HG02571 (cell line): ENCODE data around the gene OPN1SW.

Experiments
- ATAC-seq: cut with Tn5 transposase; IDR thresholded peaks from one replicate; pipeline ENCODE4 v1.9.1; 2021; ENCODE audit warnings: mild to moderate bottlenecking, moderate library complexity; ENCODE audit not compliant: unreplicated experiment

The OPN1SW gene

DNA sequence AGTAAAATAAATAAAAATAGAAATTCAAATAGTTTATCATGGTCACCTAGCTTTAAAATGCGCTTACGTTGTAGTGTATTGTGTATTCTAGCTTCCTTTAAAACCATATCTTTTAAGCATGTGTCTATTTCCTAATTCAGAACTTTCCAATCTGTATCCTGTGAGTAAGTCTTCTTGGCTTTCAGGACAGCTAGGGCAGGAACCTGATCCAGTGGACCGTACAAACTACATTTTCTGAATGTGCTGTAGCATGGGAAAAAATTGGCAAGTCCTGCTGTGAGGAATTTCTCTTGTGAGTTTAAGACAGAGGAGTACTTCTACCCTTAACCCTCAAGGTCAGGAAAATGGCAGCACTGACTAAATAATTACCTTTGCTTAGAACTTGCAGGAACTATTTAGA, 12.1 kb downstream of the OPN1SW start:
- no peak for ATAC-seq

DNA sequence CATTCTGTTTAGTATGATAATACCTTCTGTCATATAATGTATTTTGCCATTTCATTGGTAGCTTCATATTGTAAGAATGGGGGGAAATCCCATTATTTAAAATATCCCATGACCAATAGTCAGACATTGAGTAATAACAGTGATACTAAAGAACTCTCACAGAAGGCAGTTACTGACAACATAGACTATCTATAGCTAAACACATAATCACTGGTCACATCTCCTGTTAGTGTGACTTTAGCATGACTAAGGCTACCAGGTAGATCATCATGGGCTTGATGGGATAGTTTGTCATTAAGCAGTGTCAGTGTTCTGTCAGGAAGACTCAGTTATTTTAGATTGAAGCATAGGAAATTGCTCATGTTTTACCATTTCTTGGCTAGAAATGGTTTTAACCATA, 16.4 kb downstream of the OPN1SW start:
- no peak for ATAC-seq

- no peak for ATAC-seq
Measured at GRCh38 chr7:128758553-128758952, 17.0 kb downstream of the OPN1SW start.

GRCh38 chr7:128757203-128757602, 18.4 kb downstream of the OPN1SW start:
- no peak for ATAC-seq

DNA sequence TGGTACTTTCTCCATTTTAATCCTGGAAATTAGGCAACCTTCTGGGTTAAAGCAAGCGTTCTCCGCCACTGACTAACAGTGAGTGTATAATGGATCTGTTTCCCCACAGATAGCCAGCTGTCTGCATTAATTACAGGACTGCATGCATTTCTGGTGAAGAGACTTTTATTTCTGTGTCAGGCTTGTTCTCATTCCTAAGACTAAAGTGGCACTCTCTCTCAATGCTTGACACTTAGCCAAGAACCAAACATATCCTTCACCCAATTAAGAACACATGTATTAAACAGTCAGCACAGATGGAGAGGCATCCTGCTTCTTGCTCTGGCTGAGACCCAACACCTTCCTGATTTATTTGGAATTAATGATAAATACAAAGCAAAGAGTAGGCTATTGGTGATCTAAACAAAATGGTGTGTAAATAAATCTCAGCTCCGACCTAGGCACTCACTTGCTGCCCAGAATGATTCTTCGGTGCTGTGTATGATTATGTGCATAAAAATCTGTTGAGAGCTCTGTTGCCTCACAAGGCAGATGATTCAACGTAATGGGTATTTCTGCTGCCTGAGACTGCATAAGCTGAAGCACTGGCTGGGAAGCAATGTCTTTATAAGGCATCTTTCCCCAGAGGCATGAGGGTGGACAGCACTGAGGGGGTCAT, 19.6 kb downstream of the OPN1SW start:
- ATAC-seq = no peak

- no peak for ATAC-seq
Measured at GRCh38 chr7:128755075-128755818, 20.3 kb downstream of the OPN1SW start.

- no peak for ATAC-seq
Measured at GRCh38 chr7:128752251-128752650, 23.3 kb downstream of the OPN1SW start.

DNA sequence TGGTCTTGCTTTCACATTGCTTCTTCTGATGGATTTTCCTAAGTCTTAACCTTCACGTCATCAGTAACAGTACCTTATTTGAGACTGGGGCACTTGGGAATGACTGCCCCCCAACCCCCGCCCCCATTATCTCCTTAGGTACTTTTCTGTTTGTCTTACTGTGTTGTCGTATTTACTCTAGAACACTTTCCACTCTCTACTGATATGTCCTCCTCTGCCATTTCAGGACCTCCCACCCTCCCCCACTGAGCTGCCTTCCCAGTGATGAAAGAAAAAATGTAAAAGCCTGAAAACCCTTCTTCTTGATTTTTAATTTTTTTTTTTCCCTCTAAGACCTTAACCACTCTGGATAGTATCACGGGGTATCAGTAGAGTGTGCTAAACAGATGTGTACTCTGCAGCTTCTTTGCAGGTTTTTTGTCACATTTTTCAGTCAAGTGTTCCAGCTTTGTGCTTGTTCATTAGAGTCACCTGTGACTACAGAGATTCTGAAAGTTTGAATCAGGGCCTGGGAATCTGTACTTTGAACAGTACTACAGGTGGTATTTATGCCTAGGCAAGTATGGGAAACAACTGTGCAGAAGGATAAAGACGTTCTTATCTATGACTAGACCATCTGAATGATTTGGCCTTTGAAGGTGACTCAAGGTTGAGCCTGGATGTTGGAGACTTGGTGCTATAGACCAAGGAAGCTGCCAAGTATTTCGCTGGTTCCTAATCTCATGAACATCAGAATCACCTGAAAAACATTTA, 28.1 kb downstream of the OPN1SW start:
- no peak for ATAC-seq

DNA sequence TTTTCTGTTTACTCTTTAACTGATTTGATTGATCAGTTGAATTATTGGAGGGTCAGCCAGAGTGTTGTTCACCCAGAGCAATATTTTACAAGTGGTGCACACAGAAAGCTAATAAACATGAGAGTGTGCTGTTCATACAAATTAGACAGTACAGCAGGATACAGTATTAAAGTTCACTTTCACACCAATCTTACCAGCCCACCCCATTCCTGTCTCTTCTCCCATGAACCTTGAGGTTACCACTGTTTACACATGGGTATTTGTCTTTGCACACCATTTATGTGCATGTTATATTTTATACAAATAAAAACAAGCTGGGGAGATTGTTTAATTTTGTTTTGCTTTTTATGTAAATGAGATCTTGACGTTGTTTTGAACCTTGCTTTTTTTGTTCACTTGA, 29.9 kb downstream of the OPN1SW start:
- no peak for ATAC-seq

DNA sequence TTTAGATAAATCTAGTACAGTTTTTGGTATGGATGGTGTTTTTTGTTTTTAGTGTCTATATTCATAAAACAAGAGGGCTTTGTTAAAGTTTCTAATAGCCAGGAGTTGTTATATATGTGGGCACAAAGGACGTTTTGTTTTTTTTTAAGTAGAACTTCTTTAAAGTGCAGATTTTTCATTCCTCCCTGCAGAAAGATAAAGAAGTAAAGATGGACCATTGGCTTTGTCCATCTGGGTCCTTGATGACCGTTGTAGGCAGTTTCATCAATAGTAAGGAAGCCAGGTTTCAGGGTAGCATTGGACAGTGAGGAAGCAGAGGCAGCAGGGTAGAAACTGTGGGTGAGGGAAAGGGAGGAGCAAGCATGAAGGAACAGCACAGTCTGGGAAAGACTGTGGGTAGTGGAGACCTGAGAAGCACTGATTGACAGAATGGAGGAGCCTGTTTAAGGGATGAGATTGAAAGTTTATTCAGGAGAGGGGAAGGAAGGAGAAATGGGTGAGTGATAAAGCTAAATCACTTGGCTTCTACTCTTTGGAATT, 31.2 kb downstream of the OPN1SW start:
- ATAC-seq = no peak

DNA sequence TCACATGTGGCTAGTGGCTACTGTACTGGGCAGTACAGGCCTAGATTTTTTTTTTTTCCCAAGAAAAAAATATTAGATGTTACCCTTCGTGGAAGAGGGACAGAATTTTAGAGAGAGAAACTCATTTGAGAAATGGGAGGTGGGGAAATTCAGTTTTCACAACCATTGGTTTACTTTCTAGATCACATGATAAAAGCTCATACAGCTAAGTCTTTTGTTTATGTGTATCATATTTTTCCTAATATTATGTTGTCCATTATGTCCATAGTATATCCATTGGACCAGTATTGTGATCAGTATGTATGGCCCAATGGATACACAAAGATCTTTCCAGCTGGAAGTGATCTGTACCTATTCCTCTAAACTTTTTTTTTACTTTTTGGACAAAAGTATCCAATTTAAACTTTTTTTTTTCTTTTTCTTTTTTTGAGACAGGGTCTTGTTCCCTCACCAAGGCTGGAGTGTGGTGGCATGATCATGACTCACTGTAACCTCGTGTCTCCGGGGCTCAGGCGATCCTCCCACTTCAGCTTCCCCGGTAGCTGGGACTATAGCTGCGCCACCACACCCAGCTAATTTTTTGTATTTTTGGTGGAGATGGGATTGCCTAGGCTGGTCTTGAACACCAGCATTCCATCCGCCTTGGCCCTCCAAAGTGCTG, 32.4 kb downstream of the OPN1SW start:
- no peak for ATAC-seq

DNA sequence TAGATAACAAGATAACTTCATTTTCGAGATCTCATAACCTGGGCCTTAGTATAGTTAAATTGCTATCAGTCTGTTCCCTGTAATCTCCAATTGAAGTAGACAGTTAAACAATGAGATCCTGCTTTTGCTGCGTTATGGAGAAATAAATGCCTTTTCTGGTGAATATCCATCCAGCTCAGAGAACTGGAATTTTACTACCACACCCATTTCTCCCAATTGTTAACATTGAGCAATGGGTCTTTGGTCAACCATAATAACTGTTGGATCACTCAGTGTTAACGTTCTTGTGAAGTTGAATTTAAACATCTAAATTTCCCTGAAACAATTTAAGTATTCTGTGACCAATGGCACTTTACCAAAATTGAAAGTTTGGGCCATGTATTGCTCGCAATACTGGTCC, 33.4 kb downstream of the OPN1SW start:
- ATAC-seq = no peak

- no peak for ATAC-seq
Measured at GRCh38 chr7:128741491-128741890, 34.1 kb downstream of the OPN1SW start.

- no peak for ATAC-seq
Measured at GRCh38 chr7:128740996-128741395, 34.6 kb downstream of the OPN1SW start.

DNA sequence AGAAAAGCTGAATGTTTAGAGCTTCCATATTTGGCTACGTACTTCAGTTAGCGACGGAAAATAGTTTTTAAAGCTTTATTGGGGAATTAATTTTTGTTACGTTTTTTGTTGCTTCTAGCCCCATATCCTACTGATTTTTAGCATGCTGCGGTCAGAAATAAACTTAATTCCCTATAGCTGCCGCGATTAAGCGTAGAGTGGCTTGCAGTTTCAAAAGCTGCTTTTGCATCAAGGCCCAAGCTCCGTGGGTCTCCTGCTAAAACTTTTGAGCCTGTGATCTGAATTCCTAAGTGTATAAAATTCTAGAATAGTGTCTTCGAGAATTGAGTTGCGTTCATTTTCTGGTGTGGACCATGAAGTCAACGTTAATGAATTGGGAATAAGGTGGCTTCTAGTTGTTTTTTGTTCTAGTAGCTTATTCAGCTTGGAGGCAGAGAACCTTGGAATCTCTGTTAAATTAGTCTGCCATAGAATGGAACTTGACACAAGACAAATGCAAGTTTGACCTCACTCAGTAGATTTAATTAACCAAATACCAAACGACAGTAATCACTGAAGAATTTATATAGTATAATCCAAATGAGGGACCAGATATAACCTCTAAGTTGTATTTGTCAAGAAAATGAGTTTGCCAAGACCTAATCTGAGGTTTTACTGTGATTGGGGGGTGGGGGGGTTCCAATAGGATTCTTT, 35.5 kb downstream of the OPN1SW start:
- no peak for ATAC-seq

DNA sequence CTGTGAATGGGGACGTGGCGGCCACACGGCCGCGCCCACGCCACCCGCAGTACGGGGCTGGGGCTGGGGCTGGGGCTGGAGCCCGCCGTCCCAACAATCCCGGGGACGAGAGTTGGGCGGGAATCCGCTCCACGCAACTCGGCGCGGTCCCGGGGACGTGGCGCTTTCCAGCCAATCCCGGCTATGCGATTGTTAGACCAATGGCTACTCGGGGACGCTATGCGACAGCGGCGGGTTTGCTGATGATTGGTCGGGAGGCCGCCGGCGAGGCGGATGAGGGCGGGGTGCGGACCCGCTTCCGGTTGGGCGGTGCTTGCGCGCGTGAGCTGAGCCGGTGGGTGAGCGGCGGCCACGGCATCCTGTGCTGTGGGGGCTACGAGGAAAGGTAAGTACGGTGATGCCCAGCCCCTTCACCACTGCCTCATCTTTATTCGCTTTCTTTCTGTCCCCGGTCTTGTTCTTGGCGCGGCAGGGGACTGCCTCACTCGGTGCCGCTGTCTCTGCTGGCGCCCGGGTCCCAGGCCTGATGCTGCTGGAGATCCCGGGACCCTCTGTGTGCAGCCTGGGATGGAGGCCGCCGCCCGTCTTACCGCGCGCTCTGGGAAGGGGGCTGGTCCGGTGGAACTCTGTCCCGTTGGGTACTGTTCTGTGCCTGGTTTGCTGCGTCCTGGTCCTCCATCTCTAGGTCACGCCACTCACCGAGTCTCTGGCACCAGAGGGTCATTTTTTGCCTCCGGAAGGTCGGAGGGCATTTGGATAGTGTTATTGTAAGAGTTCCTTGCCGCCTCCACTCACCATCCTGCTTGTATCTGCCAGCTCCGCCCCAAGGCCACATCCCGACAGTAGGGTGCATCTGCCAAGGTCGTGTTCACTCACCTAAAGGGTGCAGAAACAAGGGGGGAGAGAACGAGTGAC, 36.3 kb downstream of the OPN1SW start, which contains the start of gene CALU:
Gene CALU (plus strand): TSS at position 312 of the 915 bp plus-strand sequence. CDS start 9,225 bp downstream, outside the sequence.
- peak; percentile 98 for ATAC-seq

DNA sequence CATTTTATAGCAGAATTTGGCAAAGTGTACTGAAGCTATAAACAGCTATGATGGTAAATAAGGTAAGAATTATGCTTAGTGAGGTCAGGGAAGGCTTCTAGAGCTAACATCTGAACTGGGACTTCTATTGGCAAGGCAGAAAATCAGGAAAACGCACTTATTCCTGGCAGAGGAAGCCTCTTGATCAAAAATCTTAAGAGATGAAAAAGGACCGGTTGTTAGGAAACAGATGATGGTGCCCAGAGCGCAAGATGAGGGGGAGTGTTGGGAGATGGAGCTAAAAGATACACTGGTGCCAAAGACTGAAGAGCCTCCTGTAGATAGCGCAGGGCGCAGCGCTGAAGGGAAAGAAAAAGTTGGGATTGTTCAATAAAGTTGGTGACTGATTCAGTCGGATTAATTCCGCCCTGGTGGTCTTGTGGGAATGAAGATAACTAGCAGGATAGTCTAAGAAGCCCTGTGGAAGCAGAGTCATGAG, 37.0 kb downstream of the OPN1SW start:
- peak; percentile 3 for ATAC-seq

DNA sequence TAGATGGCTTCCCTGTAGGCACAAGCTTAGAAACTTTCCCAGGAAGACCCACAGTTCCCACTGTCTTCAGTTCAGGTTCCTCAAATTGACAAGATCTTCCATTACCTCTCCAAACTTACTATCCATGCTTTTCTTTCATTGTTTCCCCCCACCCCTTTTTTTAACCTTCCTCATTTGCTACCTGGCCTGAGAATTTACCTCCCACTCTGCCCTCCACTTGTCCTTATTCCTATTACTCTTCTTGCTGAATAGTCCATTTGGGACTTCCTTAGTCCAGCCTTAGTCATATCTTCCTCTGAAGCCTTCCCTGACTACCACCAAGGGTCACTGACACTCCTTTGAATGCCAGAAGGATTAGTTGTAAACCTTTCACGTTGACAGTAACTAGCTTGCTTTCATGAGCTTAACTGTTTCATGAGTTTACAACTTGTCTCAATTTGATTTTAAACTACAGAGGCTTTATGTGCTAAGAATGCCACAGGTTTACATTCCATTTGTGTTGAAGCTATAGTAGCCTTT, 37.7 kb downstream of the OPN1SW start:
- no peak for ATAC-seq

GRCh38 chr7:128737441-128737840, 38.2 kb downstream of the OPN1SW start:
- ATAC-seq = no peak
